ENCODE results near the gene COPA. TPM values are rescaled to one million over a fixed set of nuclear protein-coding genes. Genes with fewer than 3 reads are reported as not detected.

The COPA gene
- total and polyA plus RNA-seq, 10 of the 15 experiments (the other 5 are each of a cell fraction or from before 2014, with no cell fraction given): 53.7 to 180 (median 123) TPM

DNA sequence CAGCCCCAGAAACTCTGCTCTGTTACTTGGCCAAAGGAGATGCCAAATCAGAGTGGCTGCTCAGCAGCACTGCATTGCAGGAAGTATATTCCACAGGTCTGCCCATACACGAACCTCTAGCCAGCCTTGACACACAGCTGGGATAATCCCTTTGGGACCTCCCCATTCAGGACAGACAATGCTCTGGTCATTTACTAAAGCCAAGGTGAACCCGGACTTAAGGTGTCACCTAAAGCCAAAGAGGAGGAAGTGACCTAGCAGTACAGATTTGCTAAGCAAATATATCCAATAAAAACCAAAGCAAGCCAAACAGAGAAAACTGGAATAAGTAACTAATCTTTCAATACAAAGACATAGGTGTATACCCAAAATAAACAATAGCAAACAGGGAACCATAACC lies 27.7 kb downstream of the COPA start:
- Histone ChIP-seq H3K79me2 (ENCODE audit: control insufficient read depth, insufficient read depth, low read length) (no peaks in the 10 kb centered on the region; the same call in none of the 2 replicates), H3K36me3 (ENCODE audit: control insufficient read depth in 2 of 2, insufficient read depth in 2 of 2, low read length in 1 of 2) (peaks cover 15 to 55% of the 10 kb centered on the region in 2 experiments), H4K20me1 (ENCODE audit: control insufficient read depth, insufficient read depth) (no peaks in the 10 kb centered on the region), H3K27me3 (replicated peaks in 1 of 2; ENCODE audit: control insufficient read depth in 2 of 2, insufficient read depth in 2 of 2, low read length in 1 of 2) (no peaks in the 10 kb centered on the region), H2AFZ (ENCODE audit: control insufficient read depth, low read depth, low read length) (no peak overlapping the region), H3K9ac (ENCODE audit: control insufficient read depth, insufficient read depth, low read length) (no peak overlapping the region), H3K9me3 (replicated peaks; ENCODE audit: control insufficient read depth, insufficient read depth, low read length) (peaks cover 4% of the 10 kb centered on the region; the same call in 1 of the 3 replicates), H3K27ac (ENCODE audit: control insufficient read depth, insufficient read depth) (no peak overlapping the region), H3K4me1 (ENCODE audit: control insufficient read depth, insufficient read depth, low read length) (no peaks in the 10 kb centered on the region), H3K4me2 (ENCODE audit: control insufficient read depth, insufficient read depth) (no peak overlapping the region), H3K4me3 (no peak overlapping the region)
- FAIRE-seq (no peak), DNase-seq (ENCODE audit: low read depth, low spot score) (no peak), ATAC-seq (no peak)
- in situ Hi-C loops (cut with MboI) (no loop called here), intact Hi-C loops (cut with micrococcal nuclease; ENCODE audit: unreplicated experiment) (no loop called here)
- CTCF ChIA-PET: interaction anchor here (1.3 to 3.1 kb wide), 2 partner anchors 18 to 24 kb away, joined by 3 to 19 read pairs; no protein-coding TSS in a partner anchor
- no peak for TF ChIP-seq SPI1 (IDR thresholded peaks at IDR 0.05; ENCODE audit: borderline replicate concordance, insufficient read depth, low read depth, low read length)
- TF ChIP-seq, protein P1, sequence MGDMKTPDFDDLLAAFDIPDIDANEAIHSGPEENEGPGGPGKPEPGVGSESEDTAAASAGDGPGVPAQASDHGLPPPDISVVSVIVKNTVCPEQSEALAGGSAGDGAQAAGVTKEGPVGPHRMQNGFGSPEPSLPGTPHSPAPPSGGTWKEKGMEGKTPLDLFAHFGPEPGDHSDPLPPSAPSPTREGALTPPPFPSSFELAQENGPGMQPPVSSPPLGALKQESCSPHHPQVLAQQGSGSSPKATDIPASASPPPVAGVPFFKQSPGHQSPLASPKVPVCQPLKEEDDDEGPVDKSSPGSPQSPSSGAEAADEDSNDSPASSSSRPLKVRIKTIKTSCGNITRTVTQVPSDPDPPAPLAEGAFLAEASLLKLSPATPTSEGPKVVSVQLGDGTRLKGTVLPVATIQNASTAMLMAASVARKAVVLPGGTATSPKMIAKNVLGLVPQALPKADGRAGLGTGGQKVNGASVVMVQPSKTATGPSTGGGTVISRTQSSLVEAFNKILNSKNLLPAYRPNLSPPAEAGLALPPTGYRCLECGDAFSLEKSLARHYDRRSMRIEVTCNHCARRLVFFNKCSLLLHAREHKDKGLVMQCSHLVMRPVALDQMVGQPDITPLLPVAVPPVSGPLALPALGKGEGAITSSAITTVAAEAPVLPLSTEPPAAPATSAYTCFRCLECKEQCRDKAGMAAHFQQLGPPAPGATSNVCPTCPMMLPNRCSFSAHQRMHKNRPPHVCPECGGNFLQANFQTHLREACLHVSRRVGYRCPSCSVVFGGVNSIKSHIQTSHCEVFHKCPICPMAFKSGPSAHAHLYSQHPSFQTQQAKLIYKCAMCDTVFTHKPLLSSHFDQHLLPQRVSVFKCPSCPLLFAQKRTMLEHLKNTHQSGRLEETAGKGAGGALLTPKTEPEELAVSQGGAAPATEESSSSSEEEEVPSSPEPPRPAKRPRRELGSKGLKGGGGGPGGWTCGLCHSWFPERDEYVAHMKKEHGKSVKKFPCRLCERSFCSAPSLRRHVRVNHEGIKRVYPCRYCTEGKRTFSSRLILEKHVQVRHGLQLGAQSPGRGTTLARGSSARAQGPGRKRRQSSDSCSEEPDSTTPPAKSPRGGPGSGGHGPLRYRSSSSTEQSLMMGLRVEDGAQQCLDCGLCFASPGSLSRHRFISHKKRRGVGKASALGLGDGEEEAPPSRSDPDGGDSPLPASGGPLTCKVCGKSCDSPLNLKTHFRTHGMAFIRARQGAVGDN (IDR thresholded peaks at IDR 0.05): no peak
- TF ChIP-seq MTA2 (IDR thresholded peaks at IDR 0.05; ENCODE audit: low read depth): no peak
- TF ChIP-seq, protein P2, sequence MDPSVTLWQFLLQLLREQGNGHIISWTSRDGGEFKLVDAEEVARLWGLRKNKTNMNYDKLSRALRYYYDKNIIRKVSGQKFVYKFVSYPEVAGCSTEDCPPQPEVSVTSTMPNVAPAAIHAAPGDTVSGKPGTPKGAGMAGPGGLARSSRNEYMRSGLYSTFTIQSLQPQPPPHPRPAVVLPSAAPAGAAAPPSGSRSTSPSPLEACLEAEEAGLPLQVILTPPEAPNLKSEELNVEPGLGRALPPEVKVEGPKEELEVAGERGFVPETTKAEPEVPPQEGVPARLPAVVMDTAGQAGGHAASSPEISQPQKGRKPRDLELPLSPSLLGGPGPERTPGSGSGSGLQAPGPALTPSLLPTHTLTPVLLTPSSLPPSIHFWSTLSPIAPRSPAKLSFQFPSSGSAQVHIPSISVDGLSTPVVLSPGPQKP (IDR thresholded peaks at IDR 0.05; ENCODE audit: low read depth, low read length): no peak
- TF ChIP-seq SIX5 (IDR thresholded peaks at IDR 0.05; ENCODE audit: low read depth, low read length, severe bottlenecking): no peak
- TF ChIP-seq POLR2AphosphoS2 (IDR thresholded peaks at IDR 0.05; ENCODE audit: low read depth, low read length): no peak
- no peak for TF ChIP-seq ZNF217 (IDR thresholded peaks at IDR 0.05)
- TF ChIP-seq, protein P3, sequence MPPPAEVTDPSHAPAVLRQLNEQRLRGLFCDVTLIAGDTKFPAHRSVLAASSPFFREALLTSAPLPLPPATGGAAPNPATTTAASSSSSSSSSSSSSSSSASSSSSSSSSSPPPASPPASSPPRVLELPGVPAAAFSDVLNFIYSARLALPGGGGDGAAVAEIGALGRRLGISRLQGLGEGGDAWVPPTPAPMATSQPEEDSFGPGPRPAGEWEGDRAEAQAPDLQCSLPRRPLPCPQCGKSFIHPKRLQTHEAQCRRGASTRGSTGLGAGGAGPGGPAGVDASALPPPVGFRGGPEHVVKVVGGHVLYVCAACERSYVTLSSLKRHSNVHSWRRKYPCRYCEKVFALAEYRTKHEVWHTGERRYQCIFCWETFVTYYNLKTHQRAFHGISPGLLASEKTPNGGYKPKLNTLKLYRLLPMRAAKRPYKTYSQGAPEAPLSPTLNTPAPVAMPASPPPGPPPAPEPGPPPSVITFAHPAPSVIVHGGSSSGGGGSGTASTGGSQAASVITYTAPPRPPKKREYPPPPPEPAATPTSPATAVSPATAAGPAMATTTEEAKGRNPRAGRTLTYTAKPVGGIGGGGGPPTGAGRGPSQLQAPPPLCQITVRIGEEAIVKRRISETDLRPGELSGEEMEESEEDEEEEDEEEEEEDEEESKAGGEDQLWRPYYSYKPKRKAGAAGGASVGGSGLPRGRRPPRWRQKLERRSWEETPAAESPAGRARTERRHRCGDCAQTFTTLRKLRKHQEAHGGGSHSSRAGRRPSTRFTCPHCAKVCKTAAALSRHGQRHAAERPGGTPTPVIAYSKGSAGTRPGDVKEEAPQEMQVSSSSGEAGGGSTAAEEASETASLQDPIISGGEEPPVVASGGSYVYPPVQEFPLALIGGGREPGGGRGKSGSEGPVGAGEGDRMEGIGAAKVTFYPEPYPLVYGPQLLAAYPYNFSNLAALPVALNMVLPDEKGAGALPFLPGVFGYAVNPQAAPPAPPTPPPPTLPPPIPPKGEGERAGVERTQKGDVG (CRISPR knock-in tag; IDR thresholded peaks at IDR 0.05): no peak
- TF ChIP-seq, protein P4, sequence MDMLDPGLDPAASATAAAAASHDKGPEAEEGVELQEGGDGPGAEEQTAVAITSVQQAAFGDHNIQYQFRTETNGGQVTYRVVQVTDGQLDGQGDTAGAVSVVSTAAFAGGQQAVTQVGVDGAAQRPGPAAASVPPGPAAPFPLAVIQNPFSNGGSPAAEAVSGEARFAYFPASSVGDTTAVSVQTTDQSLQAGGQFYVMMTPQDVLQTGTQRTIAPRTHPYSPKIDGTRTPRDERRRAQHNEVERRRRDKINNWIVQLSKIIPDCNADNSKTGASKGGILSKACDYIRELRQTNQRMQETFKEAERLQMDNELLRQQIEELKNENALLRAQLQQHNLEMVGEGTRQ (IDR thresholded peaks at IDR 0.05; ENCODE audit: borderline replicate concordance, low read depth, low read length): no peak
- no peak for TF ChIP-seq RUNX3 (IDR thresholded peaks at IDR 0.05; ENCODE audit: low read length)
- TF ChIP-seq YY1 (IDR thresholded peaks at IDR 0.05; ENCODE audit: low read depth, low read length): no peak
- TF ChIP-seq POLR2A (IDR thresholded peaks at IDR 0.05; ENCODE audit: low read depth, low read length): no peak
- no TSS peak for BruUV-seq (replicated peaks)
- RAD21 ChIA-PET (ENCODE audit: unreplicated experiment): no interaction called here
- SMC1A ChIA-PET (ENCODE audit: uncharacterized antibody, unreplicated experiment): interaction anchor here (0.8 kb wide), 1 partner anchor 9 kb away, joined by 3 read pairs; no protein-coding TSS in a partner anchor
- POLR2A ChIA-PET: no interaction called here
- 50% methylated on average over 2 of the region's 2 CpGs for WGBS (ENCODE audit: insufficient coverage, insufficient replicate concordance, low lambda C conversion rate, missing lambda C conversion rate)

Data from GM12878 (cell line).